GM18505 (cell line): Measurements from ENCODE around the gene PIM1.

Experiments
- ATAC-seq: cut with Tn5 transposase; IDR thresholded peaks from one replicate; pipeline ENCODE4 v1.9.1; 2021; ENCODE audit not compliant: unreplicated experiment
- POLR2A ChIP-seq: IDR thresholded peaks from 4 replicates; pipeline ENCODE4 v1.6.1; 2011; ENCODE audit warnings: borderline replicate concordance; ENCODE audit not compliant: insufficient read depth, insufficient read length; ENCODE audit errors: extremely low read depth

PIM1 gene

DNA sequence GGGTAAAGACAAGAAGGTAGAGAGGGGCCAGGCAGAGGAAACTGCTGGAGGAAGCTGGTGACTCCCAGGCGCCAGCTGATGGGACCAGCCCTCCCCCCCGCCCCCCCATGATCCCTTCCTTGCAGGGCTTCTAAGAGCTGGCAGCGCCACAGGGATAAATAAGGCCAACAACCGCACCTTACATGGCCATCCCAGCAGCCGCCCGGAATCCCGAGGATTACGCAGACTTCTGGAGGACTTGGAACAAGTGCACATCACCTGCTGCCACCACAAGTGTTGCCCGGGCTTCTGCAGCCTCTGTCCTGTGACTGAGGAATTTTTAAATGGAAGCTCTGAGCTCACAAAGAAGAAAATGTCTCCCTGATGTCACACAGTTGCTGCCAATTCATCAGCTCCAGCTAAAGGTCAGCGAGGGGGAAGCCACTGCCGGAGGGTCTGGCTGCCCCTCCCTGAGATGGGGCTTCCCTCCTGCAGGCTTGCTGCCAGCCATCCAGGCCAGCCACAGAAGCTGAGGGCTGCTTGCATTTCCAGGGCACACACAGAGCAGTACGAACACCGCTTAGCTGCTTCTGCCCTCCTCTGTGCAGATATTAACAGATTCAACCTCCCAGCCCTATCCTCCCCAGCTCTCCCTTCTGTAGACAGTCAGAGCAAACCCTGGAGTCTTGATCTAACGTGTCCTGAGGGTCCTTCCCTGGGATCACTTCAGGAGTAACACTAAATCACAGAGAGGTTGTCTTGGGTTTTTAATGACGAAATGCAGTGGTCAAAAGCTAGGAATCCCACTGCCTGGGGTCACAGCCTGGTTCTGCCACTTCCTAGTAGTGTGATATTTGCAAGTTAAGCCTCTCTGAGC, 38.6 kb upstream of the PIM1 start:
- ATAC-seq: no peak
- no peak for TF ChIP-seq POLR2A

DNA sequence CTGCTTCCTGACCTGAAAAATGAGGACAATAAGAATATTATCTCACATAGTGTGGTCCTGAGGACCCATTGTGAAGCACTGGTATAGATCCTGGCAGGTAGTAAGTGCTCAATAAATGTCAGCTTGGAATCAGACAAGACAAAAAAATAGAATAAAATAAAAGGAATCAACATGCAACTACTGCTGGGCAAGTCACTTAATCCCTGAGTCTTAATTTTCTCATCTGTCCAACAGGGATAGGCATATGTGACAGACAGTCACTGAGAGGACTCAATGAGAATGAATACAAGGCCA, 38.0 kb upstream of the PIM1 start:
- TF ChIP-seq POLR2A: no peak
- no peak for ATAC-seq

DNA sequence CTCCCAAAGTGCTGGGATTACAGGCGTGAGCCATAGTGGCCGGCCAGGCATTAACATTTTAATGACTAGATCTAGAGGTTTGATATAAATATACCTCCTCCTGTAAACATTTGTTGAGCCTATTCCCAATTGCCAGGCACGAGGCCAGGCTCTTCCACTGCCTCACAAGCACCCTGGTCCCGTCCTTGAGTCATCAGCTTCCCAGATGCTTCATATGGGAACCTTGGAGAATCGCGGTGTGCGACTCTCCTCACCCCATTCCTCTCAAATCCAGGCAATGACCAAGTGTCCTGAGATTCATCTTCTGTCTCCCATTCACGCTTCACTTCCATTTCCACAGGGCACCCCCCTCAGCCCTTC, 35.9 kb upstream of the PIM1 start:
- no peak for TF ChIP-seq POLR2A
- ATAC-seq: no peak

DNA sequence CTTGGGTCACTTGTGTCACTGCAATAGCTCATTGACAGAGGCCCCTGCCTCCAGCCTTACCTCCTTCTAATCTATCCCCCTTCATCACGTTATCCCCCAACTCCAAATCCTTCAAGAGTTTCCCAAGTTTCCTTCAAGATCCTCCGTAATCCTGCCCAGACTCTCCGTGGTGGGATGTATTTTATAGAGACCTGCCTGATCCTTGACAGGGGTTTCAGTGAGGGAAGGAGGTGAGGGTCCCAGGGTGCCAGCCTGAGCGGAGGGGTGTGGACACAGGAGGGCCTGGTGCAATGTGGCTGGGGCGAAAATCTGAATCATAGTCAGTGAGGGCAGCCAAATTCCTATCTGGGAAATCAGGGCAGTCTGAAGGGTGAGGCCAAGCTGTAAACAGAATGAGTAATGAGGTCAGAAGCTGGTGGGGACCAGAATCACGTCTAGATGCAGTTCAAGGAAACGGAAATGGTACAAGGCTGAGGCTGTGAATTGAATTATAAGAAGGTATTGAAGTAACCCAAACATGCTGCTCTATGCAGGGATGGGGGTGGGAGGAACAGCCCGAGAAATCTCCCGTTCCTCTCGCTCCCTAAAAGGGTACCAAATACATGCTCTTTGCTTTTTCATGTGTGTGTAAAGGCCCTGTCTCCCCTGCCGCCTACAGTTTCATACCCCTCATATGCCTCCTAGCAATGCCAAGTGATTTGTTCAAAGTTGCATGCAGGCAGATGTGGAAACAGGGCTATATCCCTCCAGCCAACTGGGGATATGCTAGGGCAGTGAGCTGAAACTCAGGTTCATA, 35.4 kb upstream of the PIM1 start:
- TF ChIP-seq POLR2A: no peak
- no peak for ATAC-seq

DNA sequence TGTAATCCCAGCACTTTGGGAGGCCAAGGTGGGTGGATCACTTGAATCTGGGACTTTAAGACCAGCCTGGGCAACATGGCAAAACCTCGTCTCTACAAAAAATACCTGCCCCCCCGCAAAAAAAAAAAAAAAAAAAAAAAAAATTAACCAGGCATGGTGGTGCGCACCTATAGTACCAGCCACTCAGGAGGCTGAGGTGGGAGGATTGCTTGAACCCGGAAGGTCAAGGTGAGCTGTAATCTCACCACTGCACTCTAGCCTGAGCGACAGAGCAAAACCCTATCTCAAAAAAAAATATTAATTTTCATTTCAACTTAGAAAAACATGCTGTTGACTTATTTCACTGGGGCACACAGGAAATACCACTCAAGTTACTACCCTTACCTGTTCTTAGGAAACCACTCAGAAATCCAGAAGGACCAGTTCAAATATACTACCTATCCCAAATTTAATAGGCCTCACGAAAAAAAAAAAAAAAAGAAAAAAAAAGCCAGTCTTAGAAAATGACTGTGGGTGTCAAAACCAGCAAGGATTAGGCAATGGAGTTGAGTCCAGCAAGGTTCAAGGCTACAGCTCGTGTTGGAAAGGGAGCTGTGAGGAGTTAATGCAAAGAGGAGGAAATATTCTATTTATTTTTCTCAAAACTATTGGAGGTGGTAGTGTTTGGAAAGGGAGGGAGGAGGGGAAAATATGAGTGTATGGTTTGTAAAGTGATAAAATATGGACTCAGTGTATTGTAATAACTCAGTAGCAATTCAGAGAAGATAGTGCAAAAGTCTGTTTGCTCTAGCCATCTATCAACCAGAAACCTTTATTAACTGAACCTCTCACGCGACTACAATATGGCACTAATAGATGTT, 33.9 kb upstream of the PIM1 start:
- TF ChIP-seq POLR2A: no peak

DNA sequence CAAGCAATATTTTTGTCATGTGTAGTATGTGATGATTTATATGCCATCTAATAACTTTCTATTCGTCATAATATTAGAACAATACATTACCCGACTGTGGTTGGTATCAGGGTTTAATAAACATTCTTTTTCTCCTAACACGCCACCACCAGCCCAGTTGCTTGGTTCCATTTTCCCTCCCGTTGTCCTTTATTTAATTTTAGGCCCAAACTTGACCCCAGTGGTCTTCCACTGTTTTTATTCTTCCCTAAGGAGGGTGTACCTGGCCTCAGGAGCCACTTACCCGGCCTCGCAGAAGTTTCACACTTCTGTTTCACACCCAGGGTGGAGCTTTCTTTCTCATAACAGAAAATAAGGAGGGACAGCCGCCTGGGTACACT, 33.1 kb upstream of the PIM1 start:
- TF ChIP-seq POLR2A: no peak
- ATAC-seq: no peak

More for the DNA sequence above, 33.9 kb upstream of the PIM1 start:
- ATAC-seq: no peak

DNA sequence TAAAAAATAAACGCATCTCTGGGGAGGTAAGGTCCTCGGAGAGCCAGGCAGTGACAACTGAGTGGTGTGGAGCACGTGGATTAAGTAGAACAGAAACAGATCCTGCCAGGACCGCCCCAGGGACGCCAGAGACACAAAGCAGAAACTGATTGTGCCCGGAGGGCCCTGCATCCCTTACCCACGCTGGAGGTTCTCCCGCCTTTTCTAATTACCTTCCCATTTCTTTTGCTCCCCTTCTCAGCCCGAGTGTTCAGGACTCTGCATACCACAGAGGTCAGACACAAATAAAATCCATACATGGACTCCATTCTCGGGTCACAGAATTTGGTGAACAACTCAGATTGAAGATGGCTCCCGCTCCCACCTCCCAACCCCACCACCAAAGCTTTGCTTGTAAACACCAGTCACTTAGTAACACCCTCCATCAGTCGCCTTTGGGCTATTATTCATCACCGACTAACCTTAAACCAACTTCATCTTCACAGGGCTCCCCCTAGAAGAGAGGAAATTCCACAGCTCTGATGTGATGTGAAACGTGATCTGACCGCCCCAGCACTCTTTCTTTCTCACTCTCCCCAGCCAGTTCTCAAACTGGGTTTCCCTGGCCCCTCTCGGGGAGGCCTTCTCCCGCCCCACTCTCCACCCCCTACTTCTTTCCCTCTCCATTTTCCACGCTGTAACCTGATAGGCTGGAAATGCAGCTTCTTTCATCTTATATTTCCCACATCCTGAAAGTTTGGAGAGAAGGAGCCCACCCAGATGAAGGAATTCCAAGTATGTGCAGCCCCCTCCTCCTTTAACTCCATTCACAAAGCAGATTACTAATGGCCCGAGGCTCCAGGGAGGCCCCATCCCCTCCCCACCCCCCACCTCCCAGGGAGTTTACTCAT, 32.5 kb upstream of the PIM1 start:
- ATAC-seq: no peak
- TF ChIP-seq POLR2A: no peak

DNA sequence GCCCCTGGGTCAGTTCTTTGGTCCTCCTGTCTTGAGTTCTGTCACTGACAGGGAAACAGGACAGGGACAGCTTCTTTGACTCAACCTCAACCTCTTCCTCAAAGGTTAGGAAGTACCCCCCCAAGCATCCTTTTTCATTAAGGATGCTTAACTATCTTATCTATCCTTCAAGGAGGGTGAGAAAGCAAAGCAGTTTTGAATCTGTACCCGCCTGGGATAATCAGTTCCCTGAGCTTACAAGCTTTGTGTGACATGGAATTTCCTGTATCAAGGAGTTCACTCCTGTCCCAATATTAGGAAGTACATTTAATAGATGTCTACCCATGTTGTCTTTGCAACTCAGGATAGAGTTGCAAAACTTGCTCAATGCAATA, 31.1 kb upstream of the PIM1 start:
- ATAC-seq: no peak

DNA sequence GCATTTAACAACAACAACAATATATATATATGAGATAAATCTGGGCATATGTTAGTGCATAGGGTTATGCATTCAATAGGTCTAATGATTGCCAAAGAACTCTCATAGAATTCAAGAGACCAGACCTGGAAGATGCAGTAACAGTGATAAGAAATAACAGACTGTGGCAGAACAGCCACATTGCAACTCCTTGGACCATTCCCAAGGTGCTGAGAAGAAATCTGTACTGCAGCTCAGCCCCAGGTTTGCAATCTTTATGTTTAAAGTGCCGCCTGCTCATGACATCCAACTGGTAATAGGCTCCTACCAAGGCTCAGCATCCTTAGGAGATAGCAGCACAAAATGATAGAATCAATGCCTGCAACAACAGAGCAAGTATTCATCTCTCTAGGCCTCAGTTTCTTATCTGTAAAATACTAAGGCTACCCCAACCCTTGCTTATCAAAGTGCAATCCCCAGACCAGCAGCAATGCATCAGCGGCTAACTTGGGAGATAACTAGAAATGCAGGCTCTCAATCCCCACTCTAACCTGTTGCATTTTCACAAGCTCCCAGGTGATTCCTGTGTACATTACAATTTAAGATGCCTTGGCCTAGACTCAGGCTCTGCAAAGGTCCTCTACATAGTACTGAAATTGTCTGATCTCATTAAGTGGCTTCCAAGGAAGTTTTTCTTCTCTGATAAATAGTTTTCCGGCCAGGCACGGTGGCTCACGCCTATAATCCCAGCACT, 30.6 kb upstream of the PIM1 start:
- no peak for TF ChIP-seq POLR2A
- ATAC-seq: no peak

More for the DNA sequence above, 31.1 kb upstream of the PIM1 start:
- TF ChIP-seq POLR2A: no peak

DNA sequence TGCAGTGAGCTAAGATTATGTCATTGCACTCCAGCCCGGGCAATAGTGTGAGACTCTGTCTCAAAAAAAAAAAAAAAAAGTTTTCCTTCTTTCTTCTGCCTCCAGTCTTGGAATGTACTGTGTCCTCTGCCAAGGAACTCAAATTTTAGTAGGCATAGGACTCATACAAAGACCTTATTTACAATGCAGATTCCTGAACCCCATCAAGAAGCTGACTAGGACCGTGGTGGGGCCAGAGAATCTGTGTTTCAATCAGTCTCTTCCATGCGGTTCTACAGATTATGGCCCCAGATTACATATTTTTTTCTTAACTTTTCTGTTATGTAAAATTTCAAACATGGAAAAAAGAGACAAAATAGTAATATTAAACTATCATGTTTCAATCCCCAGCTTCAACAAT, 29.8 kb upstream of the PIM1 start:
- no peak for ATAC-seq
- TF ChIP-seq POLR2A: no peak

DNA sequence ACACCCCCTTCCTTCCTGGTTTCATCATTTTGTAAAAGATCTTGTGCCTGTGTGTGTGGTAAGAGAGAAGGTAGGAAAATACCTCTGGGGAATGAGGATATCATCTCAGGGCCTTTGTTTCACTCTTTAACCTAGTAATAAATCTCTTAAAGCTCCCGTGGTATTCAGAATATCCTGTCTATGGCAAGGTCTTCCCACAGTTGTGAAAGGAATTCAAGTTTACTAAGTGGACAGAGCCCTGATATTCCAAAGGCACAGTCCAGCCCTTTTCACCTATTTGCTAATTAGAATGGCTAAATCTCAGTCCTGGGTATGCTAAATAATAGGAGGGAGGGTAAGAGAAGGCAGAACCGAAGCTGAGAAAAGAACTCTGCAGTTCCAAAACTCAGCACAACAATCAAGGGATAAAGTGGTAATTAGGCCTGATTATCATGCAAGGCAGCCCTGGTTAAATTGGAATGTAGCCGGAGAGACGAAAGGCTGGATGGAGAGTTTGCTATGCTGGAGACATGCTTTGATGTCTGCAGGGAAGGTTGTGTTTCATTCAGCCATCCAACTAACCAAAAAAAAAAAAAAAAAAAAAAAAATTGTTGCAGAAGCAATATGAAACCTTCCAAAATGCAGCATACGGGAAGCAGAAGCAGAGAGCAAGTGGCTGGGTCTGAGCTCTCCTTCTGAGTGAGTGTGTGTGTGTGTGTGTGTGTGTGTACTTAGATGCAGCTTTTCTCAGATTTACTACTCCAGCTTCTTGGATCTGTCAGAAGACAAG, 28.5 kb upstream of the PIM1 start:
- TF ChIP-seq POLR2A: no peak

DNA sequence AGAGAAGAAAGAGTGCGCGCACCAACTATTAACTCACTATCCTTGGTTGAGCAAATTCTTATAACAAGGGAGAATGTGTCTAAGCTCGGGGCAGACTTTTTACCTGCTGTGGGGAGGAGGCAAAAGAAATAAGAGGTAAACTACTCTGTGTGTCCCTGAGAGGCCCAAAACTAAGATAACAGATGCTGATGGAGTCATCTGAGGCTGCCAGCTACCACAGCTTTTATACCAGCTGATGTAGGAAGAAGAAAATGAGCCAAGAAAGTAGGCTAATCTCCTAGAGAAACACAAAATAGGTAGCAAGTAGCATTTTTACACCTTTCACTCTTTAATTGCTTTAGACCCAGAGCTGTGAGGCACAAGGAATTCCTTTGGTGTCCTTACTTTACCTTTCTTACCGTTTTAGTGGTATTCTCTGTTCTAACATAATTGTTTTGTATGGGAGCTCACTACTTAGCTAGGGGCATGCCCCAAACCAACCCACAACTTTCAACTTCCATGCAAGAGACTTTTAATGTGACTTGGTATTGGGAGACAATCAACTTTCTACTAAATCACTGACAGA, 27.8 kb upstream of the PIM1 start:
- no peak for TF ChIP-seq POLR2A
- ATAC-seq: no peak

More for the DNA sequence above, 28.5 kb upstream of the PIM1 start:
- ATAC-seq: no peak

DNA sequence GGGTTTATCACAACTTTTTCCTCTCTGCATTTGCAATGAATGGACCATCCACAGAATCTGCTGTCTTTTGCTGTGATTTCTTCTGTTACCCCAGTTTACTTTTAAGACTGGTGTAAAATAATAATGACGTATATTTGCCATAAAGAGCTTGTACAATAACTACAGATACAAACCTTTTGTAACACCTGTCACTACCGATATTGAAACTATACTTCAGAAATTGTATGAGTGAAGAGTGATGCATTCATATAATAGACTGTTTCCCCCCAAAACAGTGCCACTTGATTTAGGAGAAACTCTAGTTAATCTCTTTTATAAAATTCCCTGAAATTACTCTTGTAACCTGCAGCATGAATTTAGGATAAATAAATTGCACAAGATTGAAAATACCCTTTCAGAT, 26.4 kb upstream of the PIM1 start:
- no peak for TF ChIP-seq POLR2A
- no peak for ATAC-seq
